ENCODE data around the gene COA1. TPM values are rescaled to one million over a fixed set of nuclear protein-coding genes. Genes with fewer than 3 reads are reported as not detected.
A peak's percentile ranks its signal among the peaks of the same experiment; 100 is the strongest.

The COA1 gene
- total RNA-seq, 1 experiment from 2014 or later, result 85.4 TPM

- Histone ChIP-seq H3K27me3 (replicated peaks) (no peaks in the 10 kb centered on the region), H3K9me3 (replicated peaks) (no peaks in the 10 kb centered on the region), H3K4me1 (replicated peaks) (peaks cover 4% of the 10 kb centered on the region), H3K4me3 (no peak overlapping the region), H3K36me3 (peaks cover 80% of the 10 kb centered on the region), H3K27ac (no peak overlapping the region)
- no peak for DNase-seq (ENCODE audit: low read depth in 1 of 2, low spot score in 2 of 2)
These were observed 102.6 kb downstream of the COA1 start for GRCh38 chr7:43626695-43627094.

GRCh38 chr7:43625980-43626379 lies 103.3 kb downstream of the COA1 start:
- Histone ChIP-seq H3K27me3 (replicated peaks) (no peaks in the 10 kb centered on the region), H3K4me3 (no peak overlapping the region), H3K27ac (no peak overlapping the region), H3K4me1 (replicated peaks) (peaks cover 10% of the 10 kb centered on the region), H3K9me3 (replicated peaks) (no peaks in the 10 kb centered on the region), H3K36me3 (peaks cover 80% of the 10 kb centered on the region)
- no peak for DNase-seq (ENCODE audit: low read depth in 1 of 2, low spot score in 2 of 2)

- DNase-seq (ENCODE audit: low read depth in 1 of 2, low spot score in 2 of 2), result no peak
- no peaks in the 10 kb centered on the region for H3K27me3 ChIP-seq (replicated peaks)
- H3K4me3 ChIP-seq, result no peak overlapping the region
- peaks cover 79% of the 10 kb centered on the region for H3K36me3 ChIP-seq
- peaks cover 10% of the 10 kb centered on the region for H3K4me1 ChIP-seq (replicated peaks)
- H3K27ac ChIP-seq, result no peak overlapping the region
- no peaks in the 10 kb centered on the region for H3K9me3 ChIP-seq (replicated peaks)
These were observed 103.9 kb downstream of the COA1 start for GRCh38 chr7:43625453-43625852.

- peaks cover 10% of the 10 kb centered on the region for H3K4me1 ChIP-seq (replicated peaks)
- no peak overlapping the region for H3K27ac ChIP-seq
- no peak for DNase-seq (ENCODE audit: low read depth in 1 of 2, low spot score in 2 of 2)
- no peaks in the 10 kb centered on the region for H3K9me3 ChIP-seq (replicated peaks)
- peaks cover 78% of the 10 kb centered on the region for H3K36me3 ChIP-seq
- no peaks in the 10 kb centered on the region for H3K27me3 ChIP-seq (replicated peaks)
- H3K4me3 ChIP-seq, result no peak overlapping the region
These were observed 105.2 kb downstream of the COA1 start for GRCh38 chr7:43624156-43624555.

- no peaks in the 10 kb centered on the region for H3K27me3 ChIP-seq (replicated peaks)
- DNase-seq (ENCODE audit: low read depth in 1 of 2, low spot score in 2 of 2), result no peak
- peak overlapping the region; percentile 16; the same call in 1 of the 2 replicates for H3K27ac ChIP-seq
- no peaks in the 10 kb centered on the region for H3K9me3 ChIP-seq (replicated peaks)
- peaks cover 76% of the 10 kb centered on the region for H3K36me3 ChIP-seq
- H3K4me3 ChIP-seq, result no peak overlapping the region
- H3K4me1 ChIP-seq (replicated peaks), result peaks cover 10% of the 10 kb centered on the region
These were observed 107.4 kb downstream of the COA1 start for GRCh38 chr7:43621729-43622448.

GRCh38 chr7:43619213-43620012 lies 109.9 kb downstream of the COA1 start:
- Histone ChIP-seq H3K36me3 (peaks cover 70% of the 10 kb centered on the region), H3K4me1 (replicated peaks) (peaks cover 10% of the 10 kb centered on the region)

GRCh38 chr7:43618073-43618472 lies 111.2 kb downstream of the COA1 start:
- Histone ChIP-seq H3K27me3 (replicated peaks) (no peaks in the 10 kb centered on the region), H3K27ac (no peak overlapping the region), H3K4me3 (no peak overlapping the region), H3K9me3 (replicated peaks) (no peaks in the 10 kb centered on the region), H3K4me1 (replicated peaks) (peaks cover 13% of the 10 kb centered on the region), H3K36me3 (peaks cover 69% of the 10 kb centered on the region)
- no peak for DNase-seq (ENCODE audit: low read depth in 1 of 2, low spot score in 2 of 2)

More at GRCh38 chr7:43619213-43620012, 109.9 kb downstream of the COA1 start:
- Histone ChIP-seq H3K27ac (no peak overlapping the region), H3K4me3 (no peak overlapping the region), H3K27me3 (replicated peaks) (no peaks in the 10 kb centered on the region), H3K9me3 (replicated peaks) (no peaks in the 10 kb centered on the region)
- DNase-seq (ENCODE audit: low read depth in 1 of 2, low spot score in 2 of 2), result no peak

GRCh38 chr7:43616977-43617376 lies 112.3 kb downstream of the COA1 start:
- H3K4me3 ChIP-seq, result no peak overlapping the region
- no peaks in the 10 kb centered on the region for H3K27me3 ChIP-seq (replicated peaks)
- H3K36me3 ChIP-seq, result peaks cover 73% of the 10 kb centered on the region
- H3K9me3 ChIP-seq (replicated peaks), result no peaks in the 10 kb centered on the region
- peaks cover 22% of the 10 kb centered on the region for H3K4me1 ChIP-seq (replicated peaks)
- no peak overlapping the region for H3K27ac ChIP-seq
- no peak for DNase-seq (ENCODE audit: low read depth in 1 of 2, low spot score in 2 of 2)

GRCh38 chr7:43615558-43616145 lies 113.7 kb downstream of the COA1 start:
- Histone ChIP-seq H3K27ac (no peak overlapping the region), H3K36me3 (peaks cover 72% of the 10 kb centered on the region), H3K9me3 (replicated peaks) (no peaks in the 10 kb centered on the region), H3K4me1 (replicated peaks) (peaks cover 15% of the 10 kb centered on the region), H3K27me3 (replicated peaks) (no peaks in the 10 kb centered on the region), H3K4me3 (no peak overlapping the region)
- no peak for DNase-seq (ENCODE audit: low read depth in 1 of 2, low spot score in 2 of 2)

GRCh38 chr7:43612599-43613589 lies 116.4 kb downstream of the COA1 start:
- peaks cover 15% of the 10 kb centered on the region for H3K4me1 ChIP-seq (replicated peaks)
- no peaks in the 10 kb centered on the region for H3K9me3 ChIP-seq (replicated peaks)
- H3K27me3 ChIP-seq (replicated peaks), result no peaks in the 10 kb centered on the region
- no peak overlapping the region for H3K27ac ChIP-seq
- peaks cover 70% of the 10 kb centered on the region for H3K36me3 ChIP-seq
- peak in 1 of 2 experiments; percentile 19 for DNase-seq (ENCODE audit: low read depth in 1 of 2, low spot score in 2 of 2)
- H3K4me3 ChIP-seq, result no peak overlapping the region

- no peaks in the 10 kb centered on the region for H3K27me3 ChIP-seq (replicated peaks)
- no peak overlapping the region for H3K4me3 ChIP-seq
- peaks cover 15% of the 10 kb centered on the region for H3K4me1 ChIP-seq (replicated peaks)
- no peak overlapping the region for H3K27ac ChIP-seq
- H3K9me3 ChIP-seq (replicated peaks), result no peaks in the 10 kb centered on the region
- no peak for DNase-seq (ENCODE audit: low read depth in 1 of 2, low spot score in 2 of 2)
- peaks cover 67% of the 10 kb centered on the region for H3K36me3 ChIP-seq
These were observed 117.2 kb downstream of the COA1 start for GRCh38 chr7:43612128-43612527.

- no peak overlapping the region for H3K27ac ChIP-seq
- H3K36me3 ChIP-seq, result peaks cover 62% of the 10 kb centered on the region
- H3K9me3 ChIP-seq (replicated peaks), result no peaks in the 10 kb centered on the region
- H3K27me3 ChIP-seq (replicated peaks), result no peaks in the 10 kb centered on the region
- H3K4me1 ChIP-seq (replicated peaks), result peaks cover 15% of the 10 kb centered on the region
- H3K4me3 ChIP-seq, result no peak overlapping the region
- DNase-seq (ENCODE audit: low read depth in 1 of 2, low spot score in 2 of 2), result no peak
These were observed 120.2 kb downstream of the COA1 start for GRCh38 chr7:43609097-43609496.

- H3K36me3 ChIP-seq, result peaks cover 66% of the 10 kb centered on the region
- no peaks in the 10 kb centered on the region for H3K9me3 ChIP-seq (replicated peaks)
- H3K4me1 ChIP-seq (replicated peaks), result no peaks in the 10 kb centered on the region
- H3K4me3 ChIP-seq, result no peak overlapping the region
- H3K27me3 ChIP-seq (replicated peaks), result no peaks in the 10 kb centered on the region
- no peak for DNase-seq (ENCODE audit: low read depth in 1 of 2, low spot score in 2 of 2)
- H3K27ac ChIP-seq, result no peak overlapping the region
These were observed 125.1 kb downstream of the COA1 start for GRCh38 chr7:43604251-43604650.

Data from SJSA1 (cell line).